A673 (cell line): Measurements from ENCODE around the gene TMEM178B. TPM values are rescaled to one million over a fixed set of nuclear protein-coding genes. Genes with fewer than 3 reads are reported as not detected.

Experiments used
- BruUV-seq: library from RNA; stranded (reverse); fragments of 400-500 nt; replicated peaks from 2 replicates; lab custom pipeline; 2021; lab: Mats Ljungman, UMichigan
- CTCF ChIA-PET: fragments of 300-600 bp; sonication (Branson Sonifier 250); formaldehyde crosslinking; loops from one replicate; lab custom pipeline; 2022; ENCODE audit warnings: antibody characterized with exemption; lab: Charles Lee
- POLR2A ChIA-PET: fragments of 300-600 bp; sonication (Branson Sonifier 250); formaldehyde crosslinking; loops from one replicate; lab custom pipeline; 2022; ENCODE audit warnings: antibody characterized with exemption; ENCODE audit not compliant: low non-redundant PET; lab: Charles Lee
- DNase-seq: peaks from one replicate; pipeline ENCODE4 v3.0.0-alpha.2; 2015; ENCODE audit warnings: low spot score
- H3K27ac ChIP-seq: fragments of 200-600 bp; sonication (generic); 2 replicates; pipeline ENCODE4 v1.5.1; 2016; ENCODE audit warnings: mixed run types, low read depth, mild to moderate bottlenecking, mixed read lengths, antibody characterized with exemption, low read length; ENCODE audit not compliant: poor library complexity, severe bottlenecking
- H3K27me3 ChIP-seq: fragments of 200-600 bp; sonication (generic); replicated peaks from 2 replicates; pipeline ENCODE4 v1.6.1; 2017; ENCODE audit warnings: mixed run types, low read depth, mild to moderate bottlenecking, mixed read lengths, antibody characterized with exemption, low read length; ENCODE audit not compliant: insufficient read depth, poor library complexity
- H3K36me3 ChIP-seq: fragments of 200-600 bp; sonication (generic); 2 replicates; pipeline ENCODE4 v1.6.1; 2016; ENCODE audit warnings: mixed run types, mild to moderate bottlenecking, mixed read lengths, antibody characterized with exemption, low read length; ENCODE audit not compliant: insufficient read depth, poor library complexity, severe bottlenecking
- H3K4me1 ChIP-seq: fragments of 200-600 bp; sonication (generic); 2 replicates; pipeline ENCODE4 v1.6.1; 2017; ENCODE audit warnings: mixed run types, mild to moderate bottlenecking, mixed read lengths, antibody characterized with exemption, low read length; ENCODE audit not compliant: insufficient read depth, poor library complexity, severe bottlenecking
- H3K4me3 ChIP-seq: fragments of 200-600 bp; sonication (generic); 2 replicates; pipeline ENCODE4 v1.5.1; 2016; ENCODE audit warnings: low read depth, mixed run types, mild to moderate bottlenecking, mixed read lengths, low read length; ENCODE audit not compliant: poor library complexity, severe bottlenecking
- H3K9me3 ChIP-seq: fragments of 200-600 bp; sonication (generic); 2 replicates; pipeline ENCODE4 v1.6.1; 2016; ENCODE audit warnings: mixed run types, low read depth, mild to moderate bottlenecking, mixed read lengths, antibody characterized with exemption, low read length; ENCODE audit not compliant: poor library complexity, severe bottlenecking
- EZH2 ChIP-seq: fragments of 200-600 bp; sonication (generic); IDR thresholded peaks from 2 replicates; pipeline ENCODE4 v1.6.1; 2017; ENCODE audit warnings: borderline replicate concordance, low read depth, mild to moderate bottlenecking, mixed read lengths, antibody characterized with exemption, low read length; ENCODE audit not compliant: poor library complexity, severe bottlenecking
- intact Hi-C: fragments of 100-400 bp; cut with micrococcal nuclease; formaldehyde crosslinking; loops from one replicate; pipeline ENCODE4 v1.10.0; 2022; ENCODE audit not compliant: unreplicated experiment
- total RNA-seq: library from RNA; stranded (reverse); gene quantifications from 2 replicates; pipeline ENCODE4 v1.2.3, GENCODE V29; 2021
- TF ChIP-seq, protein P1 (sequence below): fragments of 300-800, 200-600 bp; sonication (generic); conservative IDR thresholded peaks from 2 replicates; pipeline ENCODE4 v1.5.1; 2017; ENCODE audit warnings: low read depth, mild to moderate bottlenecking, antibody characterized with exemption, low read length, moderate library complexity, mixed read lengths

The TMEM178B gene
- total RNA-seq, 1 experiment from 2014 or later, result 2.8 TPM

- Histone ChIP-seq H3K4me1 (no peaks in the 10 kb centered on the region), H3K9me3 (no peaks in the 10 kb centered on the region), H3K4me3 (no peak overlapping the region), H3K27me3 (no peaks in the 10 kb centered on the region), H3K27ac (no peak overlapping the region), H3K36me3 (no peaks in the 10 kb centered on the region)
- BruUV-seq, result no TSS peak
- CTCF ChIA-PET, result interaction anchor here (0.5 kb wide), 1 partner anchor 219 kb away, joined by 3 read pairs; no protein-coding TSS in a partner anchor
- TF ChIP-seq EZH2, result no peak
- TF ChIP-seq, protein P1, sequence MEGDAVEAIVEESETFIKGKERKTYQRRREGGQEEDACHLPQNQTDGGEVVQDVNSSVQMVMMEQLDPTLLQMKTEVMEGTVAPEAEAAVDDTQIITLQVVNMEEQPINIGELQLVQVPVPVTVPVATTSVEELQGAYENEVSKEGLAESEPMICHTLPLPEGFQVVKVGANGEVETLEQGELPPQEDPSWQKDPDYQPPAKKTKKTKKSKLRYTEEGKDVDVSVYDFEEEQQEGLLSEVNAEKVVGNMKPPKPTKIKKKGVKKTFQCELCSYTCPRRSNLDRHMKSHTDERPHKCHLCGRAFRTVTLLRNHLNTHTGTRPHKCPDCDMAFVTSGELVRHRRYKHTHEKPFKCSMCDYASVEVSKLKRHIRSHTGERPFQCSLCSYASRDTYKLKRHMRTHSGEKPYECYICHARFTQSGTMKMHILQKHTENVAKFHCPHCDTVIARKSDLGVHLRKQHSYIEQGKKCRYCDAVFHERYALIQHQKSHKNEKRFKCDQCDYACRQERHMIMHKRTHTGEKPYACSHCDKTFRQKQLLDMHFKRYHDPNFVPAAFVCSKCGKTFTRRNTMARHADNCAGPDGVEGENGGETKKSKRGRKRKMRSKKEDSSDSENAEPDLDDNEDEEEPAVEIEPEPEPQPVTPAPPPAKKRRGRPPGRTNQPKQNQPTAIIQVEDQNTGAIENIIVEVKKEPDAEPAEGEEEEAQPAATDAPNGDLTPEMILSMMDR, result no peak
- POLR2A ChIA-PET, result no interaction called here
- intact Hi-C loops, result no loop called here
- no peak for DNase-seq
Observed at GRCh38 chr7:141160246-141160860, 86.5 kb downstream of the TMEM178B start.

GRCh38 chr7:141161550-141162535, 88.0 kb downstream of the TMEM178B start:
- ChIA-PET POLR2A (no interaction called here), CTCF (no interaction called here)
- Histone ChIP-seq H3K4me1 (no peaks in the 10 kb centered on the region), H3K36me3 (no peaks in the 10 kb centered on the region), H3K9me3 (no peaks in the 10 kb centered on the region), H3K4me3 (no peak overlapping the region), H3K27me3 (no peaks in the 10 kb centered on the region), H3K27ac (no peak overlapping the region)
- intact Hi-C loops, result no loop called here
- no peak for DNase-seq
- BruUV-seq, result no TSS peak
- TF ChIP-seq, protein P1, result no peak
- no peak for TF ChIP-seq EZH2

GRCh38 chr7:141165521-141165920, 91.7 kb downstream of the TMEM178B start:
- H3K27ac ChIP-seq, result no peak overlapping the region
- DNase-seq, result no peak
- no peaks in the 10 kb centered on the region for H3K27me3 ChIP-seq
- no peaks in the 10 kb centered on the region for H3K36me3 ChIP-seq
- TF ChIP-seq, protein P1, result no peak
- no peak for TF ChIP-seq EZH2
- H3K4me1 ChIP-seq, result no peaks in the 10 kb centered on the region
- no peak overlapping the region for H3K4me3 ChIP-seq
- ChIA-PET CTCF (no interaction called here), POLR2A (no interaction called here)
- no peaks in the 10 kb centered on the region for H3K9me3 ChIP-seq
- intact Hi-C loops, result no loop called here
- no TSS peak for BruUV-seq
